ENCODE measurements around the gene ARG2. TPM values are rescaled to one million over a fixed set of nuclear protein-coding genes. Genes with fewer than 3 reads are reported as not detected.
A peak's percentile ranks its signal among the peaks of the same experiment; 100 is the strongest.

The ARG2 gene
- total RNA-seq (2014; rRNA removed; shearing (Covaris generic)) = 82.0 and 91.5 TPM in 2 replicates

GRCh38 chr14:67619446-67620216, at the start of gene ARG2:
Gene ARG2, plus strand, starts transcription at chr14:67619920. Its CDS starts 58 bp downstream, at chr14:67619978.
- in situ Hi-C loops (cut with HindIII; ENCODE audit: low sequenced_read_pairs) = no loop called here
- peak; percentile 99 for DNase-seq (ENCODE audit: low spot score)

DNA sequence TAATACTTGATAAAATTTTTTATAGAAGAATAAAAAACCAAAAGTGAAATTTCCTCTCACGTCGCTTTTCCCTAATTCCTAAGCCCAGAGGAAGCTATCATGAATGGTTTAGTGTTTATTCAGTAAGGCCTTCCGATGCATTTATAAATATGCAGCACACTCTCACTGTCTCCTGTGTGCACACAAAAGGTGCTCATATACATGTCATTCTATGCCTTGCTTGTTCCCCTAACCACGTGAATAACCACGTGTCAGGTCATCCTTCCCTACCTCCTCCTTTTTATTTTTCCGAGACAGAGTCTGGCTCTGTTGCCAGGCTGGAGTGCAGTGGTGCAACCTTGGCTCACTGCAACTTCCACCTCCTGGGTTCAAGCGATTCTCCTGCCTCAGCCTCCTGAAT, 49.3 kb upstream of the ARG2 start:
- in situ Hi-C loops (cut with HindIII; ENCODE audit: low sequenced_read_pairs) = no loop called here
- DNase-seq (ENCODE audit: low spot score) = no peak

- in situ Hi-C loops (cut with HindIII; ENCODE audit: low sequenced_read_pairs) = no loop called here
- peak; percentile 76 for DNase-seq (ENCODE audit: low spot score)
These were observed 48.3 kb upstream of the ARG2 start for GRCh38 chr14:67571275-67571990.

DNA sequence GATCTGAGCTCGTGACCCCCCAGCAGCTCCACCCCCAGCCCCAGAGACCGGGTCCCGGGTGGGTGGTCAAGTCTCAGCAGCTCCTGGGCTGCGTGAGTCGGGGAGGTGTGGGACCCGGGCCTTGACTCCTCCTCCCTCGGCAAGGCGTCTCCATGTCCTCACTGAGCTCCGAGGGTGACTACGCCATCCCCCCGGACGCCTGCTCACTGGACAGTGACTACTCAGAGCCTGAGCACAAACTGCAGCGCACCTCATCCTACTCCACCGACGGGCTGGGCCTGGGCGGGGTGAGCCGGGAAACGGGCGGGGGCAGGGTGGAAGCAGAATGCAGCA, 47.8 kb upstream of the ARG2 start:
- no peak for DNase-seq (ENCODE audit: low spot score)
- in situ Hi-C loops (cut with HindIII; ENCODE audit: low sequenced_read_pairs) = no loop called here

GRCh38 chr14:67572608-67573007, 47.1 kb upstream of the ARG2 start:
- in situ Hi-C loops (cut with HindIII; ENCODE audit: low sequenced_read_pairs) = no loop called here

DNA sequence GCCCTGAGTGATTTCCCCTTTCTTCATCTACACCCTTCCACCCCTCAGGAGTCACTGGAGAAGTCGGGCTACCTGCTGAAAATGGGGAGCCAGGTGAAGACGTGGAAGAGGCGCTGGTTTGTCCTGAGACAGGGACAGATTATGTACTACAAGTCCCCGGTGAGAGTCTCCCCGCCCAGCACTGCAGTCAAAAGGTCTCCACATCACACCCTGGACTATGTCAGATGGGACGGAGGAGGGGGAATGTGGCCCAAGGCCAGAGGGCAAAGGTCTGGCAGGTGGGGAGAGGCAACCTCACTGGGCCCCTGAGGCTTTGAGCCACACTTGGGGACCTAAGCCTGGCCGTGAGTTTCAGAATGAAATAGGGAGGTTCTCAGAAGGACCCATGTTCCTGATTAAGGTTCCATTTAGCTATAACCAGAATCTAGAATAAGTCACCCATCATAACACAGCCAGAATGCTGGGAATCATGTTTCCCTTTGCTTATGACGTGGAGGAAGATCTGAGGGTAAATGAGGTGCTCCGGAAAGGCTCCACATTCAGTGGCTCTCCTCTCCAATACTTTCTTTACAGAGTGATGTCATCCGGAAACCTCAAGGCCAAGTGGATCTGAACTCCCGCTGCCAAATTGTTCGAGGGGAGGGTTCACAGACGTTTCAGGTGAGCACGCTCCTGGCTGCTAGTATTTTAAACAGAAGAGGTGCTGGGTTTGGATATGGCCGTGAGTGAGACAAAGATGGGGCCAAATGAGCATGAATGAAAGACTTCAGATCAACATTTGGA, 46.3 kb upstream of the ARG2 start:
- in situ Hi-C loops (cut with HindIII; ENCODE audit: low sequenced_read_pairs) = no loop called here
- DNase-seq (ENCODE audit: low spot score) = no peak

More at GRCh38 chr14:67572608-67573007, 47.1 kb upstream of the ARG2 start:
- DNase-seq (ENCODE audit: low spot score) = no peak

GRCh38 chr14:67574156-67574555, 45.6 kb upstream of the ARG2 start:
- in situ Hi-C loops (cut with HindIII; ENCODE audit: low sequenced_read_pairs) = no loop called here
- no peak for DNase-seq (ENCODE audit: low spot score)

DNA sequence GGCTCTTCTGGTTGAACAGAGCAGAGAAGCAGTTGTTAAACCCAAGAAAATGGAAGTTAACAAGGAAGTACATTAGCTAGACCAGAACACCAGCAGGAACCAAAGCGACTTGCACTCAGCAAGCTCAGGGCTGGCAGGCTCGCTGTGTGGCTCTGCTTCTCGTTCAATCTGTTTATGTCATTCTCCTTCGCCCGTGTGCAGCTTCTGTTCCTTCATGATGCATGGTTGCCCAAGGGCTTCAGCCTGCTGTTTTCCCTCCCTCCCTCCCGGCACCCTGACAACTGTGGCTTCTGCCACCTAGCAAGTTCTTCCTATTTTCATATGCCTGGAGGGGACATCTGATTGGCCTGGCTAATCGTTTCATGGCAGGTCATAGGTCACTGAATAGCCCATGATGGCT, 44.9 kb upstream of the ARG2 start:
- no peak for DNase-seq (ENCODE audit: low spot score)
- in situ Hi-C loops (cut with HindIII; ENCODE audit: low sequenced_read_pairs) = no loop called here

- DNase-seq (ENCODE audit: low spot score) = no peak
- in situ Hi-C loops (cut with HindIII; ENCODE audit: low sequenced_read_pairs) = no loop called here
These were observed 44.0 kb upstream of the ARG2 start for GRCh38 chr14:67575684-67576083.

- in situ Hi-C loops (cut with HindIII; ENCODE audit: low sequenced_read_pairs) = no loop called here
These were observed 43.3 kb upstream of the ARG2 start for GRCh38 chr14:67576216-67576955.

GRCh38 chr14:67577181-67577808, 42.4 kb upstream of the ARG2 start:
- in situ Hi-C loops (cut with HindIII; ENCODE audit: low sequenced_read_pairs) = no loop called here
- no peak for DNase-seq (ENCODE audit: low spot score)

More at GRCh38 chr14:67576216-67576955, 43.3 kb upstream of the ARG2 start:
- no peak for DNase-seq (ENCODE audit: low spot score)

- in situ Hi-C loops (cut with HindIII; ENCODE audit: low sequenced_read_pairs) = no loop called here
- peak; percentile 86 for DNase-seq (ENCODE audit: low spot score)
These were observed 41.6 kb upstream of the ARG2 start for GRCh38 chr14:67577909-67578749.

DNA sequence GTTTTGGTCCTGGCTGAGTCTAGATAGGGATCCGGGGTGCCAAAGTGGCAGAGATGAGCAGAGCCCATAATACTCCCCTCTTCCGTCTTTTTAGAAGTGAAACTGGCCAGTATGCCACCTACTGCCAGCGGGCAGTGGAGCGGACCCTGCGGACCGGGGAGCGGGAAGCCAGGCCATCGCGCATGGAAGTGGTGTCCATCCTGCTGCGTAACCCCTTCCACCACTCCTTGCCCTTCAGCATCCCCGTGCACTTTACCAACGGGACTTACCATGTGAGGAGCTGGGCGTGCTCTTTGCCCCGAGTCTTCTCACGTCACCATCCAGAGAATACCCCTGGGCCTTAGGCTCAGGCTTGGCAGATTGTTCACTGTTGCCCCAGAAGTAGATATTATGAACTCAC, 40.7 kb upstream of the ARG2 start:
- no peak for DNase-seq (ENCODE audit: low spot score)
- in situ Hi-C loops (cut with HindIII; ENCODE audit: low sequenced_read_pairs) = no loop called here

DNA sequence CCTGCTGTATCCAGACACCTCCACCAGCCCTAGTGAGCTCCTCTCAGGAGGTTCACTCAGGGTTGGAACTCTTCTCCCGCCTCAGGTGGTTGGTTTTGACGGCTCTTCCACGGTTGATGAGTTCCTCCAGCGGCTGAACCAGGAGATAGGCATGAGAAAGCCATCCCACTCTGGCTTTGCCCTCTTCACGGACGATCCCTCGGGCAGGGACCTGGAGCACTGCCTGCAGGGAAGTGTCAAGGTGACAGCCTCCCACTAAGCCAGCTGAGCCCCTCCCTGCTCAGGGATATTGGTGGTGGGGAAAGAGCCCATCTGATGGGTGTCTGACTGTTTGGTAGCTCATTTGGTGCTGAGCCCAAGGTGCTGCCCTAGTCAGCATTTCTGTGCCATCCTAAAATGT, 40.1 kb upstream of the ARG2 start:
- in situ Hi-C loops (cut with HindIII; ENCODE audit: low sequenced_read_pairs) = no loop called here

GRCh38 chr14:67580336-67581171, 39.2 kb upstream of the ARG2 start:
- in situ Hi-C loops (cut with HindIII; ENCODE audit: low sequenced_read_pairs) = no loop called here
- no peak for DNase-seq (ENCODE audit: low spot score)

More for the DNA sequence above, 40.1 kb upstream of the ARG2 start:
- no peak for DNase-seq (ENCODE audit: low spot score)

DNA sequence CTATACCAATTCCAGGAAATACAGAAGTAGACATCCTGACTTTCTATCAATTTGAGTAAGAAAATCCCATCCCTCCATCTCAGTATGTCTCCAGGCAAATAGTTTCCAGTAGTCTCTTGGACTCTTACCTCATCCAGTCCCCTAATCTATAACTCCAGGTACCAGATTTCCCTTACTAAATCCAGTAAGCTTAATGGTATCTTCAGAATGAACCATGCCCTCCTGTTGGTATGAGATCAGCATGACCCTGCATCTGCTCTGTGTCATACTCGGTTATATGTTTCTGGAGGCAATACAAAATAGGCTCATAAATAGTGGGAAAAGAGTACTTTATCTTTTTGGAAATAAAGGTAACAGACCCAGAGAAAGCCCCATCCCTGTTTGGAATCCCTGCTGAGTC, 38.1 kb upstream of the ARG2 start:
- no peak for DNase-seq (ENCODE audit: low spot score)
- in situ Hi-C loops (cut with HindIII; ENCODE audit: low sequenced_read_pairs) = no loop called here

- in situ Hi-C loops (cut with HindIII; ENCODE audit: low sequenced_read_pairs) = no loop called here
- no peak for DNase-seq (ENCODE audit: low spot score)
These were observed 37.7 kb upstream of the ARG2 start for GRCh38 chr14:67582061-67582460.
